Coronary artery (tissue), 2 donors: Measurements from ENCODE around the gene OSTC.

Experiments
- DNase-seq: peaks from one replicate; pipeline ENCODE4 v3.0.0-alpha.2; 2017; ENCODE audit warnings: low spot score
- H3K27ac ChIP-seq, 2 donors: fragments of 200-600 bp; sonication (generic); one replicate each; pipeline ENCODE4 v1.5.1; 2016 to 2019
- H3K4me3 ChIP-seq: fragments of 200-600 bp; sonication (generic); 2 replicates; pipeline ENCODE4 v1.5.1; 2016; ENCODE audit warnings: mild to moderate bottlenecking, moderate library complexity
- TF ChIP-seq, protein P1 (sequence below): fragments of 200-600 bp; sonication (generic); IDR thresholded peaks from one replicate; pipeline ENCODE4 v1.5.1; 2019; ENCODE audit warnings: antibody characterized with exemption

OSTC gene

DNA sequence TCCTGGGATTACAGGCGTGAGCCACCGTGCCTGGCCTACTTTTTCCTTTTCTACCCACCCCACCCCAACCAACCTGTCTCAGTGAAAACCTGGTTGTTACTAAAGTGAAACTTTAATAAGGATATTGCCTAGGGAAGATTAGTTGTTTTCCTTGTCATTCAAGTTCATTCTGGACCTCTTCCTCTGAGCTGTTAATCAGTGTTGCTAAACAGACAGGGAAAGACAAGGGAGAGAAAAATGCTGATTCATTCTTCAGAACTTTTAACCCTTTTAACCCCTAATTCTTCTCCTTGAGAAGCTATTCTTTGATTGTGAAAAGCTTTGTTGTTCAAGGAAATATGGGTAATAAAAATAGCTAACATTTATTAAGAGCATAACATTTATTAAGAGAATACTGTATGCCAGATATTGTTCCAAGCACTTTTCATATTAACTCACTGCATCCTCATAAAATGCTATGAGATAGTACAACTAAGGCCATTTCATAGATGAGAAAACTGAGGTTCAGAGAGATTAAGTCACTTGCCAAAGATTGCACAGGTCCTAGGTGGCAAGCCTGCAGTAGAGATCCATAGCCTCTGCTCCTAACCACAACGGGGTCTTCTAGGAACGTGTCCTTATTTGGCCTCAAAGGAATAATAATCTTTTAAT lies 34.8 kb downstream of the OSTC start:
- no peak overlapping the region for H3K4me3 ChIP-seq
- no peak for DNase-seq
- H3K27ac ChIP-seq, result no peak overlapping the region
- TF ChIP-seq, protein P1, sequence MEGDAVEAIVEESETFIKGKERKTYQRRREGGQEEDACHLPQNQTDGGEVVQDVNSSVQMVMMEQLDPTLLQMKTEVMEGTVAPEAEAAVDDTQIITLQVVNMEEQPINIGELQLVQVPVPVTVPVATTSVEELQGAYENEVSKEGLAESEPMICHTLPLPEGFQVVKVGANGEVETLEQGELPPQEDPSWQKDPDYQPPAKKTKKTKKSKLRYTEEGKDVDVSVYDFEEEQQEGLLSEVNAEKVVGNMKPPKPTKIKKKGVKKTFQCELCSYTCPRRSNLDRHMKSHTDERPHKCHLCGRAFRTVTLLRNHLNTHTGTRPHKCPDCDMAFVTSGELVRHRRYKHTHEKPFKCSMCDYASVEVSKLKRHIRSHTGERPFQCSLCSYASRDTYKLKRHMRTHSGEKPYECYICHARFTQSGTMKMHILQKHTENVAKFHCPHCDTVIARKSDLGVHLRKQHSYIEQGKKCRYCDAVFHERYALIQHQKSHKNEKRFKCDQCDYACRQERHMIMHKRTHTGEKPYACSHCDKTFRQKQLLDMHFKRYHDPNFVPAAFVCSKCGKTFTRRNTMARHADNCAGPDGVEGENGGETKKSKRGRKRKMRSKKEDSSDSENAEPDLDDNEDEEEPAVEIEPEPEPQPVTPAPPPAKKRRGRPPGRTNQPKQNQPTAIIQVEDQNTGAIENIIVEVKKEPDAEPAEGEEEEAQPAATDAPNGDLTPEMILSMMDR, result no peak

DNA sequence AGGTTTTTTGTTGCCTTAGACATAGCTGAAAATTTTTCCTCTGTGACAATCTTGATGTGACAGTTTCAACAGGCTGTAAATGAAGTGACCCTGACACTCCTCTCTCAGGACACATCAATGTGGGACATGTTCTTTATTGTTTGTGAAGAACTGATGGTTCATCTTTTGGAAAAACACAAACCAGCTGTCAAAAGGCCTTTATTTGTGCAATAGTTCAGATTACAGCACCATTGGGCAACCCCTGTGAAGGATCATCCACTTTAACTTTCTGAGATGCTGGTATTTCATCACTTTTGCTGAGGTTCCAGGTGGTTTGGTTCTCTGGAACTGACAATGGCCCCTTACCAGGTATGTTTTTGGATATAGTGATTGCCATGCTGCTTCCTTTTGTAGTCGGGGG lies 40.3 kb downstream of the OSTC start:
- H3K27ac ChIP-seq, result no peak overlapping the region
- no peak for DNase-seq
- H3K4me3 ChIP-seq, result no peak overlapping the region
- TF ChIP-seq, protein P1, result no peak

DNA sequence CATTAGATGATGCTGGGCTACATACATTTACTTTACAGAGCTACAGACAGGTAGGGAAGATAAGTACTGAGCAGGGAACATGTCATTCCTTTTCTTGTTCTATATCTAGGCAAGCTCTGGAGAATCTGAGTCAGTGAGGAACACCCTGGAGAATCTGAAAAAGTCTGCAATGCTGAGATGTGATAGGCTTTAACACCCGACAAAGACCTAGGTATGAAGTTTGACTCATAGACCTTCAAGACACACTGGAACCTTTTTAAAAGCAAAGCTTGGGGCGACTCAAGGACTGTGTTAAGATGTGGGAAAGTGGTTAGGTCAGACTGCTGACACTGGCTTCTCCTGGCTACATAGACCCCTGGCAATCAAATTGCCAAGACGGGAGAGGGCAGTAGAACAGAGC lies 42.8 kb downstream of the OSTC start:
- DNase-seq, result no peak
- Histone ChIP-seq H3K4me3 (no peak overlapping the region), H3K27ac (no peak overlapping the region)
- TF ChIP-seq, protein P1, result no peak

GRCh38 chr4:108693819-108694218 lies 43.4 kb downstream of the OSTC start:
- H3K27ac ChIP-seq, result no peak overlapping the region
- TF ChIP-seq, protein P1, result no peak
- H3K4me3 ChIP-seq, result no peak overlapping the region
- no peak for DNase-seq

GRCh38 chr4:108694423-108694822 lies 44.0 kb downstream of the OSTC start:
- no peak for DNase-seq
- Histone ChIP-seq H3K27ac (no peak overlapping the region), H3K4me3 (no peak overlapping the region)
- TF ChIP-seq, protein P1, result no peak

- Histone ChIP-seq H3K27ac (no peak overlapping the region), H3K4me3 (no peak overlapping the region)
- DNase-seq, result no peak
- TF ChIP-seq, protein P1, result no peak
Observed at GRCh38 chr4:108695062-108695461, 44.7 kb downstream of the OSTC start.

GRCh38 chr4:108696160-108696559 lies 45.8 kb downstream of the OSTC start:
- Histone ChIP-seq H3K27ac (no peak overlapping the region), H3K4me3 (no peak overlapping the region)
- no peak for DNase-seq
- TF ChIP-seq, protein P1, result no peak
